Activated T-cell treated with anti-CD3 and anti-CD28 coated beads for 24 hours (primary cell): ENCODE data around the gene F13A1.

ENCODE experiments used
- DNase-seq: peaks from one replicate; pipeline ENCODE4 v3.0.0-alpha.2; 2020; ENCODE audit warnings: low read depth

F13A1 gene

GRCh38 chr6:6243846-6244245, 76.6 kb downstream of the F13A1 start:
- no peak for DNase-seq

- no peak for DNase-seq
Observed at GRCh38 chr6:6239598-6240581, 80.6 kb downstream of the F13A1 start.

DNA sequence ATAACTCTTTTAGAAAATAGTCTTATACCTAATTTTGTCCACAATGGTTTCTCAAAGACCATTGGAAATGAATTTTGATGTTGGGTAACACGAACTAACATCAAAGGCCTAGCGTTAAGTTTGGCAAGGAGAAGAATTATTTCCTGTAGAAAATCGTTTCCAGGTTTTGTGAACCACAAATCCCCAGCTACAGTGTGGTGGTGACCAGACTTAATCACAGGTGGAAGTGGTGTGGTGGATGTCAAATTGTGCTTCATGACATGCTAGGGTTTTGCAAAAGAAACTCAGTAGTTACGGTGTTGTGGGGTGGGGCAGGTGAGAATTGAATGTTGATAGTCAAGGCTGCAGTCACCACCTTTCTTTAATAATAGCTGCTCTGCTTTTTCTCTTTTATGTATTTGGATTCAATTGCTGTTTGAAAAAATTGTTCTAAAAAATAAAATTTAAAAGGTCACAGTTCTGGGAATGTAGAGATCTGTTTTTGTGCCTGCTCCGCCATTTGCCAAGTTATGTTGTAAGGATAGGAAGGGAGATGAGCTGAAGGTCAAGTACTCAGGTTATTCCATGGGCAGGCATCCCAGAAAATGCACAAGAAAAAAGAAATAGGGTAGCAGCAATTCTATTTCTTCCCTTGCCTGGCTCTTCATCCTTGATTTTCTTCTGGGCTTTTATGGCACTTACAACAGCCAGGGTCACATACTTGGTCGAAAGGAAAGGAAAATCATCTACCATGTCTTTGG, 83.6 kb downstream of the F13A1 start:
- DNase-seq, result no peak

GRCh38 chr6:6235786-6236185, 84.7 kb downstream of the F13A1 start:
- no peak for DNase-seq

DNA sequence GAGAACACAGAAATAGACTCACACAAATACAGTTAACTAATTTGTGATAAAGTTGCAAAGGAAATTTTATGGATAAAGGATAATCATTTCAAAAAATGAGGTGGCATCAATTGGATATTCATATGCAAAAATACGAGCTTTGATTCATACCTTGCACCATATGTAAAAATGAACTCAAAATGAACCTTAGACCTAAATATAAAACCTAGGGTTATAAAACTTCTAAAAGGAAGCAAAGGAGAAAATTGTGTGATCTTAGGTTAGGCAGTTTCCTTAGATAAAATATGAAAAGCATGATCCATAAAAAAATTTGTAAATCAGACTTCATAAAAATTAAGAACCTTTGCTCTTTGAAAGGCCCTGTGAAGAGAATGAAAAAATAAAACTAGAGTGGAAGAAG, 85.5 kb downstream of the F13A1 start:
- no peak for DNase-seq

GRCh38 chr6:6230286-6230685, 90.2 kb downstream of the F13A1 start:
- no peak for DNase-seq

- DNase-seq, result no peak
Observed at GRCh38 chr6:6227896-6228295, 92.6 kb downstream of the F13A1 start.

GRCh38 chr6:6225885-6226529, 94.5 kb downstream of the F13A1 start:
- no peak for DNase-seq

- DNase-seq, result no peak
Observed at GRCh38 chr6:6224933-6225486, 95.5 kb downstream of the F13A1 start.

DNA sequence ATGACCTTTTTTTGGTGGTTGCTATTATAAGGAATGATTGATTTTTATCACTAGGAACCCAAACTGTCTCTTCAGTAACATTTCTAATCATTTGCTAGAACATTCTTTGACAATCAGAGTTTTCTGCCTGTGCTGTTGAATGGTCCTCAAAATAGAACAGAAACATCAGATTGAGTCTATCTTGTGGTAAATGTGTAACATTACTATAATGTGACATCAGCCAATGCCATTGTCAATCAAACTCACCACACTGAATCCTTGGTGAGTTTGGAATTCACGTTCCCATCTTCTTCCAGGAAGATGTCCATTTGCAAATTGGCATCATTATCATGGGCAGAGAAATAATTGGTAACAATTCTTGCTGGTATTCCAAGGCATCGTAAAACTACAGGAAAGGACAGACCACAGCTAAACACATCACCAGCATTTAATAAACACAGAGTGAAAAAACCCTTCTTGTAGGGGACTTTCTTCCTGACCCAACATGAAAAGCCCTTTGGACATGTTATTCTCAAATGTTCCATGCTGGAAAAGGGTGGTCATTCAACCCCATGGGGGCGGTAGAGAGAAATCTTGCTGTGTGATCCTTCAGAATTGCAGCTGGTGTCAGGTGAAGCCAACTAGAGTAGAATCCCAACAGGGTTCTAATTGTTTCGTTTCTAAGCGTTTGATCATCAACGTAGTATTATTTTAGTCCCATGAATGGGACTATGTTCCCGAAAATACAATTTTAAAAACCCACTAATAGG, 98.5 kb downstream of the F13A1 start:
- DNase-seq, result no peak

DNA sequence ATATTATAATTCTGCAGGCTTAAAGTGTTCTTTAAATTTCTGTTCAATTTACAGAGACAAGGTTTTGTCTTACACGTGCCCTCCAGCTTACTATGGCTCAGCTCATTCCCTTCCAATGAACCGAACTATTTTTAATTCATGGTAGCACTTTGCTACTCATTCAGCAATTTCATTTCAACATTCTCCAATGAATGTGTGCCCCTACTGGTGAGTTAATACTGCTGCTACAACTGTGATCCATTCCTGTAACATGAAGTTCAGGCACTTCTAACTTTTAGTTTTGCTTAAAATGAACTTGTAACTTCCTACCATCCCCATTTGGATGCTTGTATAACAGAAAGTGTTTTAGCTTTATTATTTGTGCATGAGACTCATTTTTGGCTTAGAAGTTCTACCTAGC, 99.7 kb downstream of the F13A1 start:
- no peak for DNase-seq

DNA sequence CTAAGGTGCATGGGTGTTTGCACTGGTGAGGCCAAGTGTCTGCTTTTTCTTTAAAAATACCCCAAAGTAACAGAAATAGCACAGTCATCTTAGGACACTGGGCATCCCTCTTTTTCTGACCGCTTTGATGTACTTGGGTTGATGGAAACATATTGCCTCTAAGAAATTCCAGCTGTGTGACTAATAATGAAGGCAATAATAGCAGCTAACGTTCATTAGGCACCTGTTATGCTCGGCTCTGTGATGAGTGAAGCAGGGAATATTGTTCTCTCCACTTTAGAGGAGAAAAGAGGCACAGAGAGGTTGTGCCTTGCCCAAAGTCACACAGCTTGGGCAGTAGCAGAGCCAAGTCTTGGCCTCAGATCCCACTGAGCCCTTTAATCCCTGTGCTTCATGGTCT, 100.7 kb downstream of the F13A1 start:
- DNase-seq, result no peak

DNA sequence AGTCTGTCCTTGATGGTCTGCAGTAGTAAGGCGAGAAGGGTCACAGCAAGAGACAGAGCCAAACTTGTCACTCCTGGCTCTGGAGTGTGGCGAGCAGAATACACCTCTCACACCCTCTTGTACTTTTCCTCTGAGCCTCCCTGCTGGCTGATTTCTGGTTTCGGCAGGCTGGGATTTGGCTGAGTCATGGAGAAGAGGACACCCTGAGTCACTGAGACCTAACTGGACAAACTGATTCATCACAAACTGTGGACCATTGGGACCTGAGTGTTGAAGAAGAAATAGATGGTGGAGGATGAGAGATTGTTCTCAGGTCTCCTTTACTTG, 101.7 kb downstream of the F13A1 start:
- DNase-seq, result no peak

GRCh38 chr6:6217855-6218758, 102.4 kb downstream of the F13A1 start:
- no peak for DNase-seq

DNA sequence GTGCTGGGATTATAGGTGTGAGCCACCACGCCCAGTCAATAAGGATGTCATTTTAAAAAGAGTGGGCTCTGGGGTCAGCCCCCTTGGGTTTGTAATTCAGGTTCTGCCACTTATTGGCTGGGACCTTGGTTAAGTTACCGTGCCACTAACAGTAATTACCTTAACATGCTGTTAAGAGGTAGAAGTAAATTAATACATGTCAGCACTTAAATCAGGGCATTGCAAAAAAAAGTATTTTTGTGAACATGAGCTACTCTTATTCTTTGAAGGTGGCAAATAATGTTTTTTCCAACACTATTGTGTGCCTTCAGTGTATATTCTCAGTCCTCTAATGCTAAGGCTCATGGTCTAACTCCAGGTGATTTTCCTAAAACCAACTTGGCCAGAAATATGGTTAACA, 109.5 kb downstream of the F13A1 start:
- no peak for DNase-seq

GRCh38 chr6:6202886-6203285, 117.6 kb downstream of the F13A1 start:
- DNase-seq, result no peak

- no peak for DNase-seq
Observed at GRCh38 chr6:6201200-6201599, 119.3 kb downstream of the F13A1 start.

- DNase-seq, result no peak
Observed at GRCh38 chr6:6199678-6200077, 120.8 kb downstream of the F13A1 start.

GRCh38 chr6:6196762-6197161, 123.7 kb downstream of the F13A1 start:
- no peak for DNase-seq

DNA sequence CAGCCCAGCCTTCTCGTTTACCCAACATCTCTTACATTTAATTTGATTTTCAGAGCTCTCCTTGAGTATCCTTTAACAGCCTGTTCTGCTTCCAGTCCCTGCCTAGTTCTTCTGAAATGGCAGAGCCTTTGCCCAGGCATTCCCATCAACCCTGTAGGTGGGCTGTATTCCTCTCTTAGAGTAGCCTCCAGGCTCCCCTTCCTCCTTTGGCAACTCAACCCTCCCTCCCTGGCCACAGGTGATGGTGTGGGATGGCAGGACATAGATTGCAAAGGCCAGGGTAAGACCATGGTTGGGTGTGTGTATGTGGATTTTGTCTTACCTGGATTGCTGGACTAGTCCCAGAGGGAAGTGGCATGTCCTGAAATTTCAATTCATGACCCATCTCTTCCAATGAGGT, 125.4 kb downstream of the F13A1 start:
- DNase-seq, result no peak

DNA sequence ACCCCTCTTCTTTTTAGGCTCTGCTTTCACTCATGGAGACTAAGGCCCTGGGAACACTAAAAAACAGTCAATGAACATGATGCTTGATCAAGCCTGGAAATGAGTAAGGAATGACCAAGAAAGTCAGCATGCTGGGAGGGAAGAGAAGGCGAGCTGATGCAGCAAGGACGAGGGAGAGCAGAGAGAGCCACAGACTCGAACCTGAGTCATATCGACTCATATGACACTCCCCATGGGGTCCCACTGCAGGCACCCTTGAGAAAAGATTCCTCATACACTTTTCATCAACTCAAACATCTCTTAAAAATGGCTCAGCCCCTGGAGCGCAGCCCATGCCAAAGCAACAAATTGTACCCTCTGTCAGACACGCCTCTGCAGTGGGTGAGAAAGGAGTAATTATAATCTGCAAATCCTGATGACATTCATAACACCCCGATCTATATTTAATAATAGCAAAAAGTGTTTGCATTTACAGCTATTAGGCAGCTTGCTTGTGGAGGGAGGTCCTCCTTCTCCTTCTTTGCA, 127.2 kb downstream of the F13A1 start:
- DNase-seq, result no peak
